Measurements from ENCODE around the gene XKR8.

Gene XKR8

DNA sequence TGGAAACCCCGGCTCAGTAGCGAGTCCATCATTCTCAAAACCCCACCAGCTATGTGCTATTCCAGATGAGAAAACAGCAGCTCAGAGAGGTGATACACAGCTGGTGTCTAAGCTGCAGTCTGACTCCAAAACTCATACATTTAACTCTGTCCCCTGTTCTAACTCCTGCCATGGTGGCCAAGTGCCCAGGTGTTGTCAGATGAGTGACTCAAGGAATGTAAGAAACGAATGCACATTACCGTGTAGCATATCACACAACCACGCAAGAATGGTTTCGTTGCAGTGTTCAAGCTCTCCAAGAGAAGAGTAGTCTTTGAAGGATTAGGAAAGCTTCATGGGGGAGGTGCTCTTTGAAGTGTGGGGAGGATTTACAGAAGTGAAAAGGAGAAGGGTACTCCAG lies 4.7 kb upstream of the XKR8 start:
- no peak for DNase-seq (ENCODE audit: low spot score)

DNA sequence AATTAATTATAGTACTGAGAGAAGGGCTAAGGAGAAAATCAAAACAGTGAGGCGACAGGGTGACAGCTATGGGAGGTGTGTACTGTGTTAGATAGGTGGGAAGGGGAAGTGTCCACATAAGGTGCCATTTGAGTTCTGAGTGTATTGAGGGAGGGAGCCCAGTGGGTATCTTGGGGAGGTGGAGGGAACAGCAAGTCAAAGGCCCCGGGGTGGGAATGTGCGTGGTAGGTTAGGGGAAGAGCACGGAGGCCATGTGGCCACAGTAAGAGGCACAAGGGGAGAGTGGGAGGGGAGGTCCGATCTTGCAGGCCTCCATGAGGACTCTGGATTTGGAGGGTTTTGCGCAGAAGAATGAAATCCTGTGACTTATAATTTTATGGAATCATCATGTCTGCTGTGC lies 3.0 kb upstream of the XKR8 start:
- no peak for DNase-seq (ENCODE audit: low spot score)

DNA sequence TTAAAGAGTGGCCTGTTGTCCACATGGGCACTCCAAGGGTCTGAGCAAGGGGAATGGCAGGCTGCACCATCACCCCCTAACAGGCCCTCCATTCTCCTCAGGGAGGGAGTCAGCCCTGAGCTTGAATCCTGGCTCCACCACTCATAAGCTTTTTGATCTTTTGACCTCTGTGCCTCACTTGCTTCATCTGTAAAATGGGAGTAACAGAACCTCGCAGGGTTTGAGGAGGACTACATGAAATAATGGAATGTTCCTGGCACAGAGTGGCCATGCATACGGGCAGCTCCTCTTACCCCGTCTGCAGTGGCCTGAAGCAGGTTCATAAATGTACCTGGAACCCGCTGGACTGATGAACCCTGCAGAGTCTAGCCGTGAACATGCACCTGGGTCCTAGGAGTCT lies 2.1 kb upstream of the XKR8 start:
- no peak for DNase-seq (ENCODE audit: low spot score)

DNA sequence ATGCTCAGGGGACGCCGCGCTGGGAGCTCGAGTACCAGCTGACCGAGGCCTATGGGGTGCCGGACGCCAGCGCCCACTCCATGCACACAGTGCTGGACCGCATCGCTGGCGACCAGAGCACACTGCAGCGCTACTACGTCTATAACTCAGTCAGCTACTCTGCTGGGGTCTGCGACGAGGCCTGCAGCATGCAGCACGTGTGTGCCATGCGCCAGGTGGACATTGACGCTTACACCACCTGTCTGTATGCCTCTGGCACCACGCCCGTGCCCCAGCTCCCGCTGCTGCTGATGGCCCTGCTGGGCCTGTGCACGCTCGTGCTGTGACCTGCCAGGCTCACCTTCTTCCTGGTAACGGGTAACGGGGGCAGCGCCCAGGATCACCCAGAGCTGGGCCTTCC lies 1.3 kb upstream of the XKR8 start:
- no peak for DNase-seq (ENCODE audit: low spot score)

DNA sequence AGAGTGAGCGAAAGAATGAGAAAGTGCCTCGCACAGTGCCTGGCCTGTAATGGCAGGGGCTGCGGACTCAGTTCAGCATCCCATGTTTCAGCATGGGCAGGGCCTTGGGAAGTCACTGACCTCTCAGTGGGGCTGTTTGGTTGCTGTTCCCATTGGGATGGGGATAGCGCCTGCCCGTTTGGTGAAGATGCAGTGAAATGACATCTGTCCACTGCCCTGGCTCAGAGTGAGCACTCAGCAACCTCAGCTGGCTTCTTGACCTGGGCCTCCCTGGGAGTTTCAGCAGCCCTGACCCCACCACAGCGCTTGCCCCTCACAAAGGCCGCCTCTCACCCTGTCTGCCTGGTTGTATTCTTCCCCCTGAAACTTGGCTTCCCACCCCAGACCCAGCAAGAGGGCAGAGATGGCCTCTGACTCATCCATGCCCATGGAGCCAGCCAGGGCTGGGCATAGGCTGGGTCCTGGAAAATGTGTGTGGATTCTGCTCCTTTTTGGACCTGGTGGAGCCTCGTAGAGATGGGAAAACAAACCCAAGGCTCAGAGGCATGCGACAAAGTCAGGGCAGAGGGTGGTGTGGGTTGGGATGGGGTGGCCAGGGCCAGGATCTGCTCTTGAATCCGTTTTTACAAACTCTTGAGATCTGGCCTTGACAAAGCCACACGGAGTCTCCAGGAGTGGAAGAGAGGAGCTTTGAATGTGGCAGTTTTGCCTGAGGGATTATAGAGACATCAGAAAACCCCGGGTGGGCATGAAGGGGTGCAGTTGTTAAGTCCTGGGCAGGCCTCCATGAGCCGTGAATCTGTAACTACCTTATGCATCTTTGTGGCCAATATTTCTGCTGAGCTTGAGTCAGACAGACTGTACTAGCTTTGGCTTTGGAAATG lies 1.2 kb downstream of the XKR8 start:
- DNase-seq (ENCODE audit: low spot score): no peak

DNA sequence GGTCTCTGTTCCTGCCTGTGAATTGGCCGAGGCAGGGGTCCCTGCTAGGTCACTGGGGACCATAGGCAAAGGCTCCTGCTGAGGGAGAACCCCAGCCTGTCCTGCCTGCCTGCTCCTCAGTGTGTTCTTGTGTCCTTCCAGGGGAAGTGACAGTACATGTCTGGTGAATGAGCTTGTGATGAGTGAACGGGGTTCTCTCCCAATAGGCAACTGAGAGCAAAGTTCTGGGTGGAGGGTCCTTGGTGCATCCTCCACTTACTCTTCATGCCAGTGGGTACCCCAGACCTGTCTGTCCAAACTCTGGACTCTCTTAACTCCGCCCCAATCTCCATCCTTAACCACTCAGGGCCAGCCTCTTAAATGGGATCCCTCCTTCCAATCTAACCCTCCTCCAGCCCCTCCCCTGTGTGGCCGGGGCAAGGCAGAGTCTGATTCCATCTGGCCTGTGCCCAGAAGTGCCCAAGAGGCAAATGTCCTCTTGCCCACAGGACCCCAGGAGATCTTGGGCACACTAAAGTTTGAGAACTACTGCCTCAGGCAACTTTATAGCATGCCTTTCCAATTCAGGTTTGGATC lies 2.0 kb downstream of the XKR8 start:
- no peak for DNase-seq (ENCODE audit: low spot score)

DNA sequence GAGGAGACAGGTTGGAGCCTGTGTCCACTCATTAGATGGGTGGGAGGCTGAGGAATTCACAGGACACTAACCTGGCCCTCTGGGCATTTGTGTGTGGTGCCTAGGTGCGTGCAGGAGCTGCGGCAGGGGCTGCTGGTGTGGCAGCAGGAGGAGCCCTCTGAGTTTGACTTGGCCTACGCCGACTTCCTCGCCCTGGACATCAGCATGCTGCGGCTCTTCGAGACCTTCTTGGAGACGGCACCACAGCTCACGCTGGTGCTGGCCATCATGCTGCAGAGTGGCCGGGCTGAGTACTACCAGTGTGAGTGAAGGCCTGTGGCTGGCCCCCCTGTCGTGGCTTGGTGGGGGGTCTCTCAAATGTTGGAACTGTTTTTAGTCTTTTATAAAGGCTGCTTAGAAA lies 3.6 kb downstream of the XKR8 start:
- no peak for DNase-seq (ENCODE audit: low spot score)

DNA sequence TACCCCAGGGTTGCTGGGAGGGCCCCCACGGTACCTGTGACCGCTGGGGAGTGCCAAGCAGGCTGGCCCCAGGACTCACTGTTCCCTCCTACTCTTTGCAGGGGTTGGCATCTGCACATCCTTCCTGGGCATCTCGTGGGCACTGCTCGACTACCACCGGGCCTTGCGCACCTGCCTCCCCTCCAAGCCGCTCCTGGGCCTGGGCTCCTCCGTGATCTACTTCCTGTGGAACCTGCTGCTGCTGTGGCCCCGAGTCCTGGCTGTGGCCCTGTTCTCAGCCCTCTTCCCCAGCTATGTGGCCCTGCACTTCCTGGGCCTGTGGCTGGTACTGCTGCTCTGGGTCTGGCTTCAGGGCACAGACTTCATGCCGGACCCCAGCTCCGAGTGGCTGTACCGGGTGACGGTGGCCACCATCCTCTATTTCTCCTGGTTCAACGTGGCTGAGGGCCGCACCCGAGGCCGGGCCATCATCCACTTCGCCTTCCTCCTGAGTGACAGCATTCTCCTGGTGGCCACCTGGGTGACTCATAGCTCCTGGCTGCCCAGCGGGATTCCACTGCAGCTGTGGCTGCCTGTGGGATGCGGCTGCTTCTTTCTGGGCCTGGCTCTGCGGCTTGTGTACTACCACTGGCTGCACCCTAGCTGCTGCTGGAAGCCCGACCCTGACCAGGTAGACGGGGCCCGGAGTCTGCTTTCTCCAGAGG lies 6.8 kb downstream of the XKR8 start:
- no peak for DNase-seq (ENCODE audit: low spot score)

DNA sequence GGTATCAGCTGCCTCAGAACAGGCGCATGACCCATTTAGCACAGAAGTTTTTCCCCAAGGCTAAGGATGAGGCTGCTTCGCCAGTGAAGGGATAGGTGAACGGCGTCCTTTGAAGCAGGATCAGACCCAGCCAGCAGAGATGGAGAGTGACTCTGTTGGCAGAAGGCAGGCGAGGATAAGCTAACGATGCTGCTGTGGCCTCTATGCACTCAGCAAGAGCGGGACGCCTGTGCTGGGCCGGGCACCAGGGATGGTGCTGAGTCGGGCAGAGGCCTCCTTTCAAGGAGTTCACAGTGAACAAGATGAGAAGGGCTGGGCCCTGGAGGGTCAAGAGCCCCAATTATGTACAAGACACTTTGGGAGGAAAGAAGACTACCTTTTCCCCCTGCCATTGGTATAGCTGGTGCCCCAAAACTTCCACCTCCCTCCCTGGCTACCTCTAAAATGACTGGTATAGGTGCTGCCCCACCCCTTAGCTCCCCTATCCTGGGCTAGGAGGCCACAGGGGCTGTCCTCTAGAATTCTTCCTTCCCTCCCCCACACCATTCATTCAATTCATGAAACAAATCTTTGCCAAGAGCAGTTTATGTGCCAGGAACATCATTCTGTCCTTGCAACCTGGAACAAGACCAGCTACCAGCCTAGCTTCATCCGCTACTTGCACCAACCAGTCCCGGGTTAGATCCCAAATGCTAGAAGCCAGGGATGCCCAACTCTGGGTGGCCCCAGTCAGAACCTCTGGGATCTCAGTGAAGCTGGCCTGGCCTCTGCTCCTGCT lies 7.5 kb downstream of the XKR8 start:
- no peak for DNase-seq (ENCODE audit: low spot score)

DNA sequence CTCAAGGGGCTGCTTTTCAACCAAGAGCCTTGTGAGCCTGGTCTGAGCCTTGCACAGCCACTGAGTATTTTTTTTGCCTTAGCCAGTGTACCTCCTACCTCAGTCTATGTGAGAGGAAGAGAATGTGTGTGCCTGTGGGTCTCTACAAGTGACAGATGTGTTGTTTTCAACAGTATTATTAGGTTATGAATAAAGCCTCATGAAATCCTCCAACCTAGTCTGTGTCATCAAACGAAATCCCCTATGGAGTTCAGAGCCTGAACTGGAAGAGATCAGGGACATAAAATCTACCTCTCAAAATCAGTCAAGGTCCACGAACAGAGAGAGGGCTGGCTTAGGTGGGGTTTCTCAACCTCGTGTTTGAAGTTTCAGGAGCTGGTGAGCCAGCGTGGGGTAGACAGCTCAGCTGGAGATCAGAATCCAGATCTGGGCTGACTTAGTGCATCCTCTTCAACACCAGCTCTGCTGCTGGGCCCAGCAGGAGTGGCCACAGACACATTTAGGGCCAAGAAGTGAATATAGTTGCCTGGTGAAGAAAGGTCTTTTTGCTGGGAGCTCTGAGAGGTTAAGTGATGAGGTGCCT lies 8.2 kb downstream of the XKR8 start:
- no peak for DNase-seq (ENCODE audit: low spot score)

DNA sequence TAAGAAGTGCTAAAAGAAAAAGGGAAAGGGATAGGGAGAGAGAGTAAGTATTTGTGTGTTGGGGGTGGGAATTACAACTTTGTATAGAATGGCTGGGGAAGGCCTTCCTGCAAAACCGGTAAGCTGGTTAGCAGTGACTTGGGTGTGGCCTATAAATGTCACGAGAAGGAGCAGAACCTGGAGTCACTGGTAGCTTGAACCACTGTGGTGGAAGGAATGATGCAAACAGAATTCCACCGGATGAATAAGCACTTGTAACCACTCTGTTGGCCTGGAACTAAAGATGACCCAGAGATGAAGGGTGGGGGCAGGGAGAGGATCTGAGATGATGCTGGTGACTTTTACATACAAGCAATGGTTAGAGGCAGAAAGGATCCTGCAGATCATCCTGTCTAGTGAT lies 8.9 kb downstream of the XKR8 start:
- peak; percentile 28 for DNase-seq (ENCODE audit: low spot score)

DNA sequence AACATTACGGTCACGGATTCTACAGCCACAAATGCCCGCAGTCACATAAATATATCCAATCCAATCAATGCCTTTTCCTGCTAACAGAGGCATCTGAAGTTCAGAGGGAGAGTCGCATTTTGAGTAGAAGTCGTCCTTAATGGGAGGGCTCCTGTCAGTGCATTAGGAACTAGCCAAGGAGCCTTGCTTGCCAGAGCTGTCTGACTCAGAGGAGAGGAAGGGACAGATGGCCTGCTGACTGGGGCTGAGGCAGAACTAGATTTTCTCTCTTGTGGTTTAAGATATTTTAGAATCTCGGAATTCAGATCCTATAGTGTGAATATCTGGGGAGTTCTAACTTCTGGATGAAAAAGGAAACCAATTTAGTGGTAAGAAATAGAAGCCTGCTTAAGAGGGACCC lies 10.6 kb downstream of the XKR8 start:
- no peak for DNase-seq (ENCODE audit: low spot score)

DNA sequence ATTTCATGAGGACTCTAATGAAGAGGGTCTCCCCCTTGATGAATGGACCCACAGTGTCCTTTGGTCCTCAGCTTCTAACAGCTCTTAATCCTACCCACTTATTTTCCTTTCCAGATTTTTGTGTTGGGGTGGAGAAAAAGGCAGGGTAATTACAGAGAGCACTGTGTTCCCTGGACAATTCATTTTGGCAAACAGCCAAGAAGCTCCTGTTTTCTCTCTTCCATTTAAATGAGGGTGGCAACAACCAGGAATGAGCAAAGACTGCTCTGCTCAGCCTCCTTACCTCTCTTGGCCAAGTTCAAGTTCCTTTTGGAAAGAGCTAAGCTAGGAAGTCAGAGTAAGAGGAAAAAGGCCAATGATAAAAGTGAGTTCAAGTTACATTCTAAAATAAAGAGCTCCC lies 11.9 kb downstream of the XKR8 start:
- no peak for DNase-seq (ENCODE audit: low spot score)

DNA sequence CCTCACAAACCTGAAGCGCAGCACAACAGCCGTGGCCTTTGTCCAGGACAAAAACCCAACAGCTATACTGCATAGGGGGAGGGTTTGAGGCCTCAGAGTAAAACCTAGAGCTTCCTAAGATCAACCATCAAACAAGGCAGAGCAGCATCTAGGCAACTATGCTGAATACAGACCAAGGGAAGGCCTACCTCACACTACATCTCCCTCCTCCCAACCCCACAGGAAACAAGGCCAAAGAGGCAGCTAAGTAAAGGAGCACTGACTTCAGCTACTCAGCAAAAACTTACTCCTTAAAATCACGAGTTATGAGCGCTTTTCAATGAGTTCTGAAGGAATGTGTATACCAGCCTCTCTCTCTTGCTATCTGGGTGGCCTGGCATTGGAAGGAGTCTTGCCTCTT lies 12.4 kb downstream of the XKR8 start:
- no peak for DNase-seq (ENCODE audit: low spot score)

DNA sequence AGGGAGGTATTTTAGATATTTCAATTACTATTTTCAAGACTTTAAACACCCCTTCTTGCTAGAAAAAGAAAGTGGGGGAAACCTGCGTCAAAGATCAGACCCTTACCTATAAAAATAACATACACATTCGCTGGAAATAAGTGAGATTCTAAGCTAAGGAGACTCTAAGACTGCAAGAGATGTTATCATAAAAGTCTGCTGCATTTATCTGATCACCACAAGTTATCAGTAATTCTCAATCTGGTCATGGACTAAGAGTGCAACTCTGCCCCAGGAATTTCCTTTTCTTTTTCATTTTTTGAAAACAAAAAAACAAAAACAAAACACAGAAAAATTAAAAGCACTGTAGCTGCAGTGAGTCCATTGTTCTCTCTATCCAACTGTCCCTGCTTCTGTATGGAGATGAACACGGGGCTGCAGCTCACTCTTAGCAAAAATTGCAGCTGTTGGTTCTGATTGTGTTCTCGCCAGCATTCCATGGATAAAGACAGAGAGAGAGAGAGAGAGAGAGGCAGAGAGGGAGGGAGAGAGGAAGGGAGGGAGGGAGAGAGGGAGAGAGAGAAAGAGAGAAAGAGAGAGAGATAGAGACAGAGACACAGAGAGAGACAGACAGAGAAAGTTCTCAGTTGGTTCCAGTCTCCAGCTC lies 14.1 kb downstream of the XKR8 start:
- DNase-seq (ENCODE audit: low spot score): no peak

DNA sequence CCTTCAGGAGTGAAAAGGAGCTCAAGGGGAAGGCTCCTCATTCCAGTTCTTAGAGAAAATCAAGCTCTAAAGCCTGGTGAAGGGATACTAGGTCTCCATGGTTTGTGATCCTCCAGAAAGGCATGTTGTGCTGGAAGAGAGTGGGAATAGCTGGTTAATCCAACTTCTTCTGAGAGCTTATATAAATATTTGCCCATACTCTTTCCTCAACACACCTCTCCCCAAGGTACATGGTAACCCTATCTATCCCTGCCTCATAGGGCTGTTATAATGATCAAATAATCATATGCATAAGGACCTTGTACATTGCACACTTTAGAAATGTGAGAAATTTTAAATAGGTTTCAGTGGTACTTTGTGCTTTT lies 14.6 kb downstream of the XKR8 start:
- no peak for DNase-seq (ENCODE audit: low spot score)

DNA sequence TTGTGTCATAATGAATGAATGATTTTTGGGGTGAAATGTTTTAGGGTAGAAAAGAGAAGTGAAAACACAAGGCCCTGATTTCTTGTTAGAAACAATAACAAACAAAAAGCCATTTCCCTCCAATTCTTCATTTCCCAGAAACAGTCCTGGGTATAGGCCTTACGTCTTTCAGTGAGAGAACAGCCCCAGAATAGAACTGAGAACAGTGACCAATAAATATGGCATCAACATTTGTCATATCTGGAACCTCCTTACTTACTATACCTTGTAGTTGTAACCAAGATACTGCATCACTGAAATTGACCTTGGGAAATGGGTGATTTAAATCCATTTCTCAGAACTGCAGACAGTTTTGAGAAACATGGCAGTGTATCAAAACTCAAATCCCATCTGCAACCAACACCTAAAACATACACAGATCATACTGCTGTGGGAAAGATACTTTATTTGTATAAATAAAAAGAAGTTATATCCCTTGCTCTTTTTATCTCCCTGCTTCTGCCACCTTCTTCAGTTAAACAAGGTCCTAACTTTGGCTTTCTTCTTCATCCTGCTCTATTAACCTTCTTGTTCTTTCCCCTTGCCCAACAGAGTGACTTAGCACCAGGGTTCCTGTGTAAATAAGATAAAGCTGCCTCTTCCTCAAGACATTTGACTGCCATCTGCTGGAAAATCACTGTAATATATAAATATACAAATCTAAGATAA lies 19.5 kb downstream of the XKR8 start:
- peak; percentile 81 for DNase-seq (ENCODE audit: low spot score)

DNA sequence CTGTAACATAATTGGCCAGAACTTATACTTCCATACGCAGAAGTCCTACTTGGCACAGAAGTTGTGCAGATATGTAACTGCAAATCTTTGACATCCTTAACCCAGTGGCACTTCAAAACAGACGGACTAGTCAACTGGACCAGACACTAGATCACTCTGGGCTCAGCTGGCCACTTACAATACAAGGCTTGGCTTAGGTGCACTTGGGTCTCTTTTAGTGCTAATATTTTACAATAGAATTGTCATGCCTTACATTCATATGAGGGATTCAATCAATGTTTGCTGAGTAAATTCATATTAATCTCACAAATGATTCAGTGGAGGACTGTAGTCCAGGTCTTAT lies 20.1 kb downstream of the XKR8 start:
- no peak for DNase-seq (ENCODE audit: low spot score)

DNA sequence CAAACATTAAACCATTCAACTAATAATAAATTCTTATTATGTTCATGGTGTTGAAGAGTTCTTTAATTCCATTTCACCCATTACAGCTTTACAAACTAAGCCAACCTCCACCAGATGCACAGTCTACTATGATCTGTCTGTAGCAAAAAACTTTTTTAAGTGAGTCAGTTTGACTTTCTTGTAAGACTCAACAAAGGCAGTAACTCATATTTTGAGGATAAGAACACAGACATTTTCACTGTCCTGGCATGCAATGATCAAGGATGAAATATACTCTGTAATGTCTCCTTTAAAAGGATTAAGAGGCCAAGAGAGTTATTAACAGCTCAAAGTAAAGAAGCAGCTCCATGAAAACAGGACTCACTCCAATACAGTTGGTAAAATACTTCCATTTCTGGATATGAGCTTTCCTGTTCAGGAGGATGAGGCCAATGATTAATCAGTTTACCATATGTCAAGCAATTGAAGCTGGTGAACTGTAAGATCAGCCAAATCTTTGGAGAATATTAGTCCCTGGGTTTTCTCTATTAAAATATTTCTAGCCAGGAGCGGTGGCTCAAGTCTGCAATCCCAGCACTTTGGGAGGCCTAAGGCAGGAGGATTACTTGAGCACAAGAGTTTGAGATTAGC lies 20.6 kb downstream of the XKR8 start:
- no peak for DNase-seq (ENCODE audit: low spot score)

DNA sequence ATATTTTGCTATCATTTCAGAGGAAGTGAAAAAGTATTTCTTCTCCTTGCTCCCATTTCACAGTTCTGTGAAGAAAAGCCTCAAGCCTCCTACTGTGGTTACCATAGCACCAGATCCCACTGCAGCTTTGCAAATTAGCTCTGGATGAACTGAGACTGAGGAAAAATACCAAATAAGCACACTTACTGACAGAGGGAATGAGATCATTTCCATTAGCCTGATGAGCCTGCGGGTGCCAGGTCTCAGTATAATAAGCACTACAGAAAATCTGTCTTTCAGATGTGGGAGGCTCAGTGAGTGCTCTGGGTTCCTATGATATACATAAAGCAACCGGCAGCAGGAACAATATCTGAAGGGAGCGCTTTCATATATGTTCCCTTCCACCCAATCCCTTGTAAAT lies 21.4 kb downstream of the XKR8 start:
- no peak for DNase-seq (ENCODE audit: low spot score)

All from RKO (cell line).